Type B pancreatic cell (in vitro differentiated cells): ENCODE measurements around the gene FRAS1. TPM values are rescaled to one million over a fixed set of nuclear protein-coding genes. Genes with fewer than 3 reads are reported as not detected.

ENCODE experiments used
- DNase-seq: peaks from one replicate; pipeline ENCODE4 v3.0.0; 2021; ENCODE audit warnings: mixed read lengths; ENCODE audit not compliant: unreplicated experiment; ENCODE audit errors: extremely low spot score
- H3K27ac Mint-ChIP-seq: 2 replicates; pipeline ENCODE4 v1.8.0; 2021; ENCODE audit warnings: mild to moderate bottlenecking, mixed read lengths
- H3K27me3 Mint-ChIP-seq: 2 replicates; pipeline ENCODE4 v1.8.0; 2021; ENCODE audit warnings: mixed read lengths
- H3K36me3 Mint-ChIP-seq: 2 replicates; pipeline ENCODE4 v1.8.0; 2021; ENCODE audit warnings: mixed read lengths
- H3K4me1 Mint-ChIP-seq: one replicate; pipeline ENCODE4 v1.8.0; 2021; ENCODE audit warnings: mixed read lengths; ENCODE audit not compliant: unreplicated experiment
- H3K4me3 Mint-ChIP-seq: 2 replicates; pipeline ENCODE4 v1.8.0; 2021; ENCODE audit warnings: mild to moderate bottlenecking, mixed read lengths
- H3K9me3 Mint-ChIP-seq: 2 replicates; pipeline ENCODE4 v1.8.0; 2021; ENCODE audit warnings: mixed read lengths
- CTCF ChIP-seq: fragments of 200-600 bp; sonication (generic); conservative IDR thresholded peaks from 2 replicates; pipeline ENCODE4 v1.5.0; 2021; ENCODE audit warnings: antibody characterized with exemption, mild to moderate bottlenecking
- total RNA-seq: library from RNA; stranded (reverse); gene quantifications from 2 replicates; pipeline ENCODE4 v1.2.1, GENCODE V29; 2021; ENCODE audit warnings: low replicate concordance

The FRAS1 gene
- total RNA-seq, 1 donor from 2014 or later, result 37.7 TPM

GRCh38 chr4:78095081-78095480 lies 38.0 kb downstream of the FRAS1 start:
- Mint-ChIP-seq H3K4me3 (no peak overlapping the region), H3K36me3 (peaks cover 17% of the 10 kb centered on the region), H3K27ac (no peak overlapping the region), H3K4me1 (no peaks in the 10 kb centered on the region), H3K27me3 (no peaks in the 10 kb centered on the region), H3K9me3 (peaks cover 17% of the 10 kb centered on the region)
- no peak for DNase-seq
- TF ChIP-seq CTCF, result no peak

GRCh38 chr4:78099058-78099457 lies 41.9 kb downstream of the FRAS1 start:
- H3K27ac Mint-ChIP-seq, result no peak overlapping the region
- H3K9me3 Mint-ChIP-seq, result peaks cover 17% of the 10 kb centered on the region

GRCh38 chr4:78100060-78100459 lies 42.9 kb downstream of the FRAS1 start:
- H3K27ac Mint-ChIP-seq, result no peak overlapping the region
- TF ChIP-seq CTCF, result no peak
- H3K4me1 Mint-ChIP-seq, result no peaks in the 10 kb centered on the region
- H3K27me3 Mint-ChIP-seq, result no peaks in the 10 kb centered on the region
- peaks cover 14% of the 10 kb centered on the region for H3K36me3 Mint-ChIP-seq
- H3K4me3 Mint-ChIP-seq, result no peak overlapping the region
- no peak for DNase-seq
- peaks cover 17% of the 10 kb centered on the region for H3K9me3 Mint-ChIP-seq

More at GRCh38 chr4:78099058-78099457, 41.9 kb downstream of the FRAS1 start:
- TF ChIP-seq CTCF, result no peak
- H3K4me3 Mint-ChIP-seq, result no peak overlapping the region
- H3K4me1 Mint-ChIP-seq, result no peaks in the 10 kb centered on the region
- H3K27me3 Mint-ChIP-seq, result no peaks in the 10 kb centered on the region
- no peak for DNase-seq
- H3K36me3 Mint-ChIP-seq, result peaks cover 14% of the 10 kb centered on the region

- Mint-ChIP-seq H3K27me3 (no peaks in the 10 kb centered on the region), H3K27ac (no peak overlapping the region), H3K9me3 (peaks cover 10% of the 10 kb centered on the region), H3K4me3 (no peak overlapping the region), H3K36me3 (peaks cover 7% of the 10 kb centered on the region), H3K4me1 (no peaks in the 10 kb centered on the region)
- TF ChIP-seq CTCF, result no peak
- DNase-seq, result no peak
Observed at GRCh38 chr4:78119698-78120097, 62.6 kb downstream of the FRAS1 start.

- Mint-ChIP-seq H3K27ac (no peak overlapping the region), H3K36me3 (peaks cover 7% of the 10 kb centered on the region)
Observed at GRCh38 chr4:78120144-78120880, 63.2 kb downstream of the FRAS1 start.

More at GRCh38 chr4:78120144-78120880, 63.2 kb downstream of the FRAS1 start:
- no peak overlapping the region for H3K4me3 Mint-ChIP-seq
- H3K9me3 Mint-ChIP-seq, result peaks cover 10% of the 10 kb centered on the region
- no peaks in the 10 kb centered on the region for H3K4me1 Mint-ChIP-seq
- no peak for TF ChIP-seq CTCF
- no peak for DNase-seq
- H3K27me3 Mint-ChIP-seq, result no peaks in the 10 kb centered on the region
